Neural progenitor cell (in vitro differentiated cells): ENCODE results near the gene MACROD2. TPM values are rescaled to one million over a fixed set of nuclear protein-coding genes. Genes with fewer than 3 reads are reported as not detected.

ENCODE experiments used
- DNase-seq: peaks from one replicate; pipeline ENCODE4 v3.0.0-alpha.2; 2016; ENCODE audit warnings: low spot score
- H2AFZ ChIP-seq: fragments of 200-600 bp; sonication (generic); replicated peaks from 2 replicates; pipeline ENCODE4 v1.6.1; 2016; ENCODE audit warnings: antibody characterized with exemption
- H3F3A ChIP-seq: fragments of 200-600 bp; sonication (generic); 2 replicates; pipeline ENCODE4 v1.6.1; 2016; ENCODE audit warnings: antibody characterized with exemption, low read depth
- H3K27ac ChIP-seq: fragments of 200-600 bp; sonication (generic); 2 replicates; pipeline ENCODE4 v1.5.1; 2016; ENCODE audit warnings: mild to moderate bottlenecking
- H3K27me3 ChIP-seq: fragments of 200-600 bp; sonication (generic); 2 replicates; pipeline ENCODE4 v1.6.1; 2016; ENCODE audit warnings: mild to moderate bottlenecking, moderate library complexity
- H3K36me3 ChIP-seq: fragments of 200-600 bp; sonication (generic); 2 replicates; pipeline ENCODE4 v1.5.1; 2016
- H3K4me1 ChIP-seq: fragments of 200-600 bp; sonication (generic); 2 replicates; pipeline ENCODE4 v1.6.1; 2016; ENCODE audit warnings: mixed run types
- H3K4me2 ChIP-seq: fragments of 200-600 bp; sonication (generic); 2 replicates; pipeline ENCODE4 v1.6.1; 2016
- H3K4me3 ChIP-seq: fragments of 200-600 bp; sonication (generic); 2 replicates; pipeline ENCODE4 v1.5.1; 2016
- H3K79me2 ChIP-seq: fragments of 200-600 bp; sonication (generic); 2 replicates; pipeline ENCODE4 v1.6.1; 2016; ENCODE audit warnings: low read depth
- H3K9ac ChIP-seq: fragments of 200-600 bp; sonication (generic); 2 replicates; pipeline ENCODE4 v1.6.1; 2016
- H3K9me3 ChIP-seq: fragments of 200-600 bp; sonication (generic); 2 replicates; pipeline ENCODE4 v1.5.1; 2016; ENCODE audit warnings: low read depth
- H4K20me1 ChIP-seq: fragments of 200-600 bp; sonication (generic); 2 replicates; pipeline ENCODE4 v1.6.1; 2016; ENCODE audit warnings: low read depth
- H3K27ac Mint-ChIP-seq: 3 replicates; pipeline ENCODE4 v1.8.0; 2021; ENCODE audit warnings: mixed read lengths
- H3K27me3 Mint-ChIP-seq: 2 replicates; pipeline ENCODE4 v1.8.0; 2022; ENCODE audit warnings: low read depth, mild to moderate bottlenecking, inconsistent platforms, moderate library complexity, mixed read lengths; ENCODE audit not compliant: insufficient read depth
- H3K36me3 Mint-ChIP-seq: 3 replicates; pipeline ENCODE4 v1.8.0; 2021; ENCODE audit warnings: mixed read lengths
- H3K4me1 Mint-ChIP-seq: 3 replicates; pipeline ENCODE4 v1.8.0; 2021; ENCODE audit warnings: mixed read lengths
- H3K4me3 Mint-ChIP-seq: 3 replicates; pipeline ENCODE4 v1.8.0; 2021; ENCODE audit warnings: mild to moderate bottlenecking, moderate library complexity, mixed read lengths
- H3K9me3 Mint-ChIP-seq: 3 replicates; pipeline ENCODE4 v1.8.0; 2020; ENCODE audit warnings: mixed read lengths
- CTCF ChIP-seq: fragments of 200-600 bp; sonication (generic); IDR thresholded peaks from 2 replicates; pipeline ENCODE4 v1.5.1; 2017; ENCODE audit warnings: antibody characterized with exemption, mild to moderate bottlenecking
- EZH2 ChIP-seq: fragments of 200-600 bp; sonication (generic); IDR thresholded peaks from 2 replicates; pipeline ENCODE4 v1.6.1; 2017; ENCODE audit warnings: antibody characterized with exemption, mild to moderate bottlenecking, moderate library complexity
- EZH2phosphoT487 ChIP-seq: fragments of 200-600 bp; sonication (generic); IDR thresholded peaks from 2 replicates; pipeline ENCODE4 v1.6.1; 2017; ENCODE audit warnings: antibody characterized with exemption
- total RNA-seq: library from RNA; depleted of rRNA; stranded (reverse); fragments of >200 nt; gene quantifications from 2 replicates; pipeline ENCODE4 v1.2.3, GENCODE V29; 2015; ENCODE audit warnings: low replicate concordance

Gene MACROD2
- total RNA-seq, 1 donor from 2014 or later, result 11.9 TPM

- DNase-seq, result no peak
These were observed 1292.0 kb downstream of the MACROD2 start for GRCh38 chr20:15287329-15287728.

GRCh38 chr20:15288106-15288505, 1292.8 kb downstream of the MACROD2 start:
- Histone ChIP-seq H3K79me2 (no peaks in the 10 kb centered on the region), H3K4me3 (no peak overlapping the region), H3K36me3 (no peaks in the 10 kb centered on the region), H3K27ac (no peak overlapping the region), H3F3A (no peaks in the 10 kb centered on the region), H3K9ac (no peak overlapping the region), H2AFZ (no peak overlapping the region), H3K4me1 (peaks cover 10% of the 10 kb centered on the region), H3K4me2 (no peak overlapping the region), H3K9me3 (no peaks in the 10 kb centered on the region), H4K20me1 (no peaks in the 10 kb centered on the region), H3K27me3 (no peaks in the 10 kb centered on the region)
- no peak overlapping the region for H3K27ac Mint-ChIP-seq
- peaks cover 3% of the 10 kb centered on the region for H3K9me3 Mint-ChIP-seq
- no peaks in the 10 kb centered on the region for H3K36me3 Mint-ChIP-seq
- TF ChIP-seq EZH2phosphoT487 (no peak), EZH2 (no peak), CTCF (no peak)
- DNase-seq, result no peak
- H3K27me3 Mint-ChIP-seq, result no peaks in the 10 kb centered on the region
- H3K4me1 Mint-ChIP-seq, result peaks cover 13% of the 10 kb centered on the region
- no peak overlapping the region for H3K4me3 Mint-ChIP-seq

More at GRCh38 chr20:15287329-15287728, 1292.0 kb downstream of the MACROD2 start:
- Histone ChIP-seq H4K20me1 (no peaks in the 10 kb centered on the region), H3K36me3 (no peaks in the 10 kb centered on the region), H3K4me2 (no peak overlapping the region), H3K27ac (no peak overlapping the region), H3K4me3 (no peak overlapping the region), H2AFZ (no peak overlapping the region), H3K9ac (no peak overlapping the region), H3K27me3 (no peaks in the 10 kb centered on the region), H3K79me2 (no peaks in the 10 kb centered on the region), H3F3A (no peaks in the 10 kb centered on the region), H3K9me3 (no peaks in the 10 kb centered on the region), H3K4me1 (peaks cover 10% of the 10 kb centered on the region)
- no peak overlapping the region for H3K27ac Mint-ChIP-seq
- H3K27me3 Mint-ChIP-seq, result no peaks in the 10 kb centered on the region
- TF ChIP-seq EZH2 (no peak), EZH2phosphoT487 (no peak), CTCF (no peak)
- H3K4me1 Mint-ChIP-seq, result peaks cover 13% of the 10 kb centered on the region
- no peak overlapping the region for H3K4me3 Mint-ChIP-seq
- no peaks in the 10 kb centered on the region for H3K36me3 Mint-ChIP-seq
- peaks cover 9% of the 10 kb centered on the region for H3K9me3 Mint-ChIP-seq

GRCh38 chr20:15289337-15289736, 1294.0 kb downstream of the MACROD2 start:
- Histone ChIP-seq H3K79me2 (no peaks in the 10 kb centered on the region), H3K9ac (no peak overlapping the region), H3F3A (no peaks in the 10 kb centered on the region), H3K4me3 (no peak overlapping the region), H3K4me2 (no peak overlapping the region), H4K20me1 (no peaks in the 10 kb centered on the region), H3K27me3 (no peaks in the 10 kb centered on the region), H3K4me1 (peaks cover 10% of the 10 kb centered on the region), H3K9me3 (no peaks in the 10 kb centered on the region), H3K27ac (no peak overlapping the region), H2AFZ (no peak overlapping the region), H3K36me3 (no peaks in the 10 kb centered on the region)
- peaks cover 13% of the 10 kb centered on the region for H3K4me1 Mint-ChIP-seq
- TF ChIP-seq CTCF, result no peak
- no peak for TF ChIP-seq EZH2
- TF ChIP-seq EZH2phosphoT487, result no peak
- DNase-seq, result no peak
- no peak overlapping the region for H3K27ac Mint-ChIP-seq
- H3K36me3 Mint-ChIP-seq, result no peaks in the 10 kb centered on the region
- no peak overlapping the region for H3K4me3 Mint-ChIP-seq
- peaks cover 5% of the 10 kb centered on the region for H3K9me3 Mint-ChIP-seq
- no peaks in the 10 kb centered on the region for H3K27me3 Mint-ChIP-seq
